Loucy (cell line): ENCODE measurements around the gene SLC17A6.

Source experiments
- EZH2phosphoT487 ChIP-seq: fragments of 200-600 bp; IDR thresholded peaks from 2 replicates; pipeline ENCODE4 v1.6.1; 2018; ENCODE audit warnings: antibody characterized with exemption, mild to moderate bottlenecking, moderate library complexity, borderline replicate concordance
- TF ChIP-seq, protein P1 (sequence below): fragments of 200-600 bp; sonication (generic); conservative IDR thresholded peaks from 2 replicates; pipeline ENCODE4 v1.5.1; 2014; ENCODE audit warnings: mild to moderate bottlenecking, antibody characterized with exemption, low read length

DNA sequence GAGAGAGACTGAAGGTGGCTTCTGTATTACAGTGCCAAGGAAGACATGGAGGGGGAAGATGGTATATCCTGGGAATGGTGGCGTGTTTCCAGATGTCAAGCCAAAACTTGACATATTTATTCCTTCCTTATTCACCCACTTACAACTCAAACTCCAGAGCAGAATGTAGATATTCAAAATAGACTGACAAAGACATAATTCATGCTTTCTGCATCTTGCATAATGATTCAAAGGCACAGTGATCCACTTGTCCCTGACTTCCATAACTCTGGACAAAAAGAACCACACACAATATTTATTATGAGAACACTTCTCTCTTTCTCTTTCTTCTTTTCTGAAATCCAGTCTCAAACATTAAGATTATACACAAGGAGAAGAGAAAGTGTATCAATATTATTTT lies 48.9 kb downstream of the SLC17A6 start:
- TF ChIP-seq, protein P1, sequence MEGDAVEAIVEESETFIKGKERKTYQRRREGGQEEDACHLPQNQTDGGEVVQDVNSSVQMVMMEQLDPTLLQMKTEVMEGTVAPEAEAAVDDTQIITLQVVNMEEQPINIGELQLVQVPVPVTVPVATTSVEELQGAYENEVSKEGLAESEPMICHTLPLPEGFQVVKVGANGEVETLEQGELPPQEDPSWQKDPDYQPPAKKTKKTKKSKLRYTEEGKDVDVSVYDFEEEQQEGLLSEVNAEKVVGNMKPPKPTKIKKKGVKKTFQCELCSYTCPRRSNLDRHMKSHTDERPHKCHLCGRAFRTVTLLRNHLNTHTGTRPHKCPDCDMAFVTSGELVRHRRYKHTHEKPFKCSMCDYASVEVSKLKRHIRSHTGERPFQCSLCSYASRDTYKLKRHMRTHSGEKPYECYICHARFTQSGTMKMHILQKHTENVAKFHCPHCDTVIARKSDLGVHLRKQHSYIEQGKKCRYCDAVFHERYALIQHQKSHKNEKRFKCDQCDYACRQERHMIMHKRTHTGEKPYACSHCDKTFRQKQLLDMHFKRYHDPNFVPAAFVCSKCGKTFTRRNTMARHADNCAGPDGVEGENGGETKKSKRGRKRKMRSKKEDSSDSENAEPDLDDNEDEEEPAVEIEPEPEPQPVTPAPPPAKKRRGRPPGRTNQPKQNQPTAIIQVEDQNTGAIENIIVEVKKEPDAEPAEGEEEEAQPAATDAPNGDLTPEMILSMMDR = no peak
- no peak for TF ChIP-seq EZH2phosphoT487
